D721Med (cell line): ENCODE results near the gene SNPH.
"Not testable (repeated sequence)": the region's sequence is repeated elsewhere in the genome, so short reads cannot be mapped to it uniquely, and the experiment has no call there.

Experiments
- DNase-seq: peaks from one replicate; pipeline ENCODE4 v3.0.0; 2011; ENCODE audit warnings: low spot score; ENCODE audit not compliant: insufficient read length
- FAIRE-seq: peaks from 2 replicates; lab custom pipeline; 2011; peaks lifted over from hg19 to GRCh38; lab: Jason Lieb, UNC
- TF ChIP-seq, protein P1 (sequence below): IDR thresholded peaks from 2 replicates; pipeline ENCODE4 v1.5.1; 2012; ENCODE audit warnings: mild to moderate bottlenecking, control low read depth; ENCODE audit not compliant: insufficient read depth; ENCODE audit errors: missing control alignments

Gene SNPH

DNA sequence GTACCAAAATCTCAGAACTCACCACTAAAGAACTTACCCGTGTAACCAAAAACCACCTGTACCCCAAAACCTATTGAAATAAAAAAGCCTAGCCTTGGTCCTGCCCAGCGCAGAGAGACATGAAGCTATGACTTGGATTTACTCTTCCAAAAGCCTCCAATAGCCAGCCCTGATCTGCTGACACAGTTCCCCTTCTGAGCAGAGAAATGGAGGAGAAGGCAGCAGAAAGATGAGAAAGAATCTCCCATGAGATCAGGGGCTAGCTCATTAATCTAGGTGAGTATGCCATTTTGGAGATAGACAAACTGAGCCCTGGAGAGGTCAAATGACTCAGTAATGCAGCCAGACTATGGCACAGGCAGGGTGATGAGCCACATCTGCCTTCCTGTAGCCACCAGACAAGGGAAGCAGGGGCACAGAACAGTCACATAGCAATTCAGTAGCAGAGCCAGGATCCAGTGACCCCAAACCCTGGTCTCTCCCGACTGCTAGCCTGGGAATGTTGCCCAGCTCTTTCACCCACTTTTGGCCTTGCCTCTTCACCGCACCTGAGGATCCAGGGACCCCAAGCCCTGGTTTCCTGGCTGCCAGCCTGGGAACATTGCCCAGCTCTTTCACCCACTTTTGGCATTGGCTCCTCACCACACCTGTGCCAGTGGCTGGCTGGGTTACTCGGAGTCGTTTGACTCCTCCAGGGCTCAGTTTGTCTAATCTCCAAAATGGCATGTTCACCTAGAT, 70.0 kb downstream of the SNPH start:
- FAIRE-seq (no peak), DNase-seq (no peak)
- TF ChIP-seq, protein P1, sequence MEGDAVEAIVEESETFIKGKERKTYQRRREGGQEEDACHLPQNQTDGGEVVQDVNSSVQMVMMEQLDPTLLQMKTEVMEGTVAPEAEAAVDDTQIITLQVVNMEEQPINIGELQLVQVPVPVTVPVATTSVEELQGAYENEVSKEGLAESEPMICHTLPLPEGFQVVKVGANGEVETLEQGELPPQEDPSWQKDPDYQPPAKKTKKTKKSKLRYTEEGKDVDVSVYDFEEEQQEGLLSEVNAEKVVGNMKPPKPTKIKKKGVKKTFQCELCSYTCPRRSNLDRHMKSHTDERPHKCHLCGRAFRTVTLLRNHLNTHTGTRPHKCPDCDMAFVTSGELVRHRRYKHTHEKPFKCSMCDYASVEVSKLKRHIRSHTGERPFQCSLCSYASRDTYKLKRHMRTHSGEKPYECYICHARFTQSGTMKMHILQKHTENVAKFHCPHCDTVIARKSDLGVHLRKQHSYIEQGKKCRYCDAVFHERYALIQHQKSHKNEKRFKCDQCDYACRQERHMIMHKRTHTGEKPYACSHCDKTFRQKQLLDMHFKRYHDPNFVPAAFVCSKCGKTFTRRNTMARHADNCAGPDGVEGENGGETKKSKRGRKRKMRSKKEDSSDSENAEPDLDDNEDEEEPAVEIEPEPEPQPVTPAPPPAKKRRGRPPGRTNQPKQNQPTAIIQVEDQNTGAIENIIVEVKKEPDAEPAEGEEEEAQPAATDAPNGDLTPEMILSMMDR: no peak

DNA sequence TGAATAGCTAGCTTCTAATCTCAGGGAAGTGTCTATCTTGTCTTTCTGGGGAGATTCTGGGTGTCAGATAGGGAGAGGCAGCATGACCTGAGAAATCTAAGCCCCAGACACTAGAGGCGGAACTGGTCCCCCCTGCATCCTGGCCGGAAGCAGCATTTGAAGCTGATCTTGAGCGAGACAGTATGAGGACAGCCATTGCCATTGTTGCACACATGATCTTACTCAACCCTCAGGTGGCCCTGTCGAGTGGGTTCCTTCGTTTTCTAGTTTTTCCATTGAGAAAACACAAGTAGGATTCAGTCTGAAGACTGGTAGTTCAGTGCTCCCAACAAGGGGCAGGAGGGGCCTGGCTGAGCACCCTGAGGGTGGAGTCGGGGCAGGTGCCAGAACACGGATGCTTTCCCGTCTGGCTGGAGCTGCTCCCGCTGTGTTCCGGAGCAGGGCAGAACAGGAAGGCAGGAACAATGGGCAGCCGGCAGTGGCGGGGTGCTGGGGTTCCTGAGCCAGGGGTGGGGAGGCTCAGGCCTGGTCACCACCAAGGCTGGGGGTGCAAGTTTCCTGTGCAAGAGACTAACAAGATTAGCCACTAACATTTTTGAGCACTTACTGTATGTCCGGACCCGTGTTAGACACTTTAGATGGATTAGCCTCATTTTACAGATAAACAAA, 70.7 kb downstream of the SNPH start:
- FAIRE-seq (no peak), DNase-seq (no peak)
- TF ChIP-seq, protein P1: no peak

GRCh38 chr20:1337441-1337840, 71.3 kb downstream of the SNPH start:
- FAIRE-seq: no peak
- DNase-seq: no peak
- TF ChIP-seq, protein P1: no peak

DNA sequence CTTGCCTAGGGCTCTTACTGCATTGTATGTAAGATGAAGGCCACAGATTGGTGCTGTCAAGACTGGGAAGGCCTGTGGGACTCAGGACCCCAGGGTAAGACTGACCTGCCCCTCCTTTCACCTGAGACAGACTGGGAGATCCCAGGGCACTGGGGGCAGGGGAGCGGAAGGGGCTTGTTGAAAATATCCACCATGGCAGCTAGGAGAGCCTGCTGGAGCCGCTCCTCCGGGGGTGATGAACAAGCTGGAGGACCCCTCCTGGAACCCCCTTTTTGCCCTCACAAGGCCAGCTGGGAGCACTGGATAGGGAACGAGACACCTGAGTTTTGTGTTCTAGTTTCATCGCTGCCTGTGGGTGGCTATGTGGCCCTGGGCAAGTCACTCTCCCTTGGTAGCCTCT, 72.0 kb downstream of the SNPH start:
- TF ChIP-seq, protein P1: no peak
- DNase-seq: no peak
- FAIRE-seq: no peak

DNA sequence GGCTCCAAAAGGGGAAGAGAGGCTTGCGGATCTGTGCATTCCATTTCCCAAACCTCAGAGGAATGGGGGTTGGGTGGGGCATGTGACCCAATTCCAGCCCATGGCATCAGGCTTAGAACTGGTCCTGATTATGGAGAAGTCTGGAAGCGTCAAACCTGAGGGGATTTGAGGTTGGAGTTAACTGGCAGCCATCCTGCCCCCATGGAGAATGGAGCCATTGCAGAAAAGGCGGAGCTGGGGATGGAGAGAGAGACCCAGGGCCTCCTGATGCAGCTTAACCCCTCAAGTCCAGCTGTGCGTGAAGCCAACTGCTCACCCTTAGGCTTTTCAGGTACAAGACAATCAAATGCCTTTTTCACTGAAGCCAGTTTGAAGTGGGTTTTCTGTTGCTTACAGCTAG, 72.7 kb downstream of the SNPH start:
- no peak for FAIRE-seq
- TF ChIP-seq, protein P1: no peak

GRCh38 chr20:1341561-1342265, 75.6 kb downstream of the SNPH start:
- no peak for DNase-seq
- TF ChIP-seq, protein P1: no peak
- no peak for FAIRE-seq

More for the DNA sequence above, 72.7 kb downstream of the SNPH start:
- no peak for DNase-seq

DNA sequence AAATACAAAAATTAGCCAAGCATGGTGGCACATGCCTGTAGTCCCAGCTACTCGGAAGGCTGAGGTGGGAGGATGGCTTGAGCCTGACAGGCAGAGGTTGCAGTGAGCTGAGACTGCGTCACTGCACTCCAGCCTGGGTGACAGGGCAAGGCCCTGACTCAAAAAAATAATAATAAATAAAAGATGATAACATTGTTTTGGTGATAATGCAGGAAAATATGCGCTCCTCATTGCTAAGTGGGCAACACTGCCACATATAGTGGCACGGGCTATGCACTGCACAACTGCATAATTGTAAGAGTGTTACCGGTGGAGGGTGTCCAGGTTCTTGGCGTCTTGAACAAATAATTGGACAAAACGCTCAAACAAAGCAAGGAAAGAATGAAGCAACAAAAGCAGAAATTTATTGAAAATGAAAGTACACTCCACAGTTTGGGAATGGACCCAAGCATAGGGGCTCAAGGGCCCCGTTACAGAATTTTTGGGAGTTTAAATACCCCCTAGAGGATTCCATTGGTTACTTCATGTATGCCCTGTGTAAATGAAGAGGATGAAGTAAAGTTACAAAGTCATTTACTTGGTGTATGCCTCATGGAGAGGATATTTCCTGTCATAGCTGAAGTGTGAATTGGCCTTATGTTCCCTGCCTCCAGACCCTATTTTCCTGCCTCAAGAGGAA, 77.5 kb downstream of the SNPH start:
- not testable (repeated sequence) for FAIRE-seq, DNase-seq
